IMR-90 (cell line): Measurements from ENCODE around the gene SIK2. TPM values are rescaled to one million over a fixed set of nuclear protein-coding genes. Genes with fewer than 3 reads are reported as not detected.

ENCODE experiments used
- BHLHE40 ChIP-seq: fragments of 150-350 bp; IDR thresholded peaks from 2 replicates; pipeline ENCODE4 v1.6.1; 2016; ENCODE audit warnings: mild to moderate bottlenecking, low read depth, low read length
- CHD1 ChIP-seq: IDR thresholded peaks from 2 replicates; pipeline ENCODE4 v1.6.1; 2012; ENCODE audit warnings: low read depth, low read length, improper control_type of control experiment
- MAZ ChIP-seq: IDR thresholded peaks from 2 replicates; pipeline ENCODE4 v1.6.1; 2012; ENCODE audit warnings: low read depth, mild to moderate bottlenecking, low read length, improper control_type of control experiment, moderate library complexity, borderline replicate concordance
- RAD21 ChIP-seq: IDR thresholded peaks from 2 replicates; pipeline ENCODE4 v1.6.1; 2012; ENCODE audit warnings: low read length, improper control_type of control experiment
- SMC3 ChIP-seq: fragments of 150-350 bp; IDR thresholded peaks from 2 replicates; pipeline ENCODE4 v1.6.1; 2016; ENCODE audit warnings: low read depth, mild to moderate bottlenecking, antibody characterized with exemption, low read length, moderate library complexity
- polyA plus RNA-seq, 3 experiments: library from polyadenylated mRNA; depleted of rRNA; stranded (reverse); fragments of >200 nt; gene quantifications; 2 replicates each; pipeline ENCODE4 v1.2.3, GENCODE V29; 2012; ENCODE audit warnings: low replicate concordance in 1 of 3
- total RNA-seq: library from RNA; depleted of rRNA; stranded (reverse); fragments of >200 nt; gene quantifications from 2 replicates; pipeline ENCODE4 v1.2.3, GENCODE V29; 2012

Gene SIK2
- total and polyA plus RNA-seq, 2 of the 4 experiments (the other 2 are of a cell fraction), result 7.9 to 10.4 TPM

GRCh38 chr11:111562692-111563389 lies 39.4 kb upstream of the SIK2 start (continued):
- no peak for TF ChIP-seq BHLHE40
- TF ChIP-seq CHD1, result no peak
- no peak for TF ChIP-seq RAD21
- TF ChIP-seq SMC3, result no peak
- TF ChIP-seq MAZ, result no peak
